ENCODE measurements around the gene PVALB. TPM values are rescaled to one million over a fixed set of nuclear protein-coding genes. Genes with fewer than 3 reads are reported as not detected.

The PVALB gene
- total RNA-seq, 1 donor: not detected

GRCh38 chr22:36770513-36771231, 46.2 kb downstream of the PVALB start:
- H3K27ac ChIP-seq (ENCODE audit: low read depth, low read length): no peak overlapping the region
- H3K4me3 ChIP-seq (ENCODE audit: insufficient read depth, low read length): no peak overlapping the region
- H2AFZ ChIP-seq (ENCODE audit: low read length): no peak overlapping the region
- peaks cover 4% of the 10 kb centered on the region for H4K20me1 ChIP-seq (ENCODE audit: insufficient read depth, low read length)
- peaks cover 7% of the 10 kb centered on the region for H3K79me2 ChIP-seq (ENCODE audit: insufficient read depth, low read length)
- DNase-seq (ENCODE audit: insufficient read length, low spot score, missing footprints): peak; percentile 60
- H3K4me2 ChIP-seq (ENCODE audit: insufficient read depth, low read length): no peak overlapping the region
- no peaks in the 10 kb centered on the region for H3K9me3 ChIP-seq (ENCODE audit: low read depth, low read length)
- no peaks in the 10 kb centered on the region for H3K27me3 ChIP-seq (ENCODE audit: insufficient read depth, low read length)
- no peak for TF ChIP-seq CTCF (IDR thresholded peaks at IDR 0.05; ENCODE audit: extremely low read depth, low read depth, low read length)
- peaks cover 5% of the 10 kb centered on the region for H3K36me3 ChIP-seq (ENCODE audit: insufficient read depth, low read length)
- peaks cover 11% of the 10 kb centered on the region for H3K4me1 ChIP-seq (ENCODE audit: insufficient read depth, low read length)

GRCh38 chr22:36769541-36770512, 47.0 kb downstream of the PVALB start:
- DNase-seq (ENCODE audit: insufficient read length, low spot score, missing footprints): no peak
- Histone ChIP-seq H4K20me1 (ENCODE audit: insufficient read depth, low read length) (peaks cover 4% of the 10 kb centered on the region), H2AFZ (ENCODE audit: low read length) (no peak overlapping the region), H3K4me2 (ENCODE audit: insufficient read depth, low read length) (no peak overlapping the region), H3K27me3 (ENCODE audit: insufficient read depth, low read length) (no peaks in the 10 kb centered on the region), H3K36me3 (ENCODE audit: insufficient read depth, low read length) (peaks cover 10% of the 10 kb centered on the region), H3K79me2 (ENCODE audit: insufficient read depth, low read length) (no peaks in the 10 kb centered on the region), H3K27ac (ENCODE audit: low read depth, low read length) (no peak overlapping the region), H3K4me1 (ENCODE audit: insufficient read depth, low read length) (peaks cover 4% of the 10 kb centered on the region), H3K9me3 (ENCODE audit: low read depth, low read length) (no peaks in the 10 kb centered on the region), H3K4me3 (ENCODE audit: insufficient read depth, low read length) (no peak overlapping the region)
- no peak for TF ChIP-seq CTCF (IDR thresholded peaks at IDR 0.05; ENCODE audit: extremely low read depth, low read depth, low read length)

- no peak overlapping the region for H3K4me2 ChIP-seq (ENCODE audit: insufficient read depth, low read length)
- H2AFZ ChIP-seq (ENCODE audit: low read length): no peak overlapping the region
- no peak for TF ChIP-seq CTCF (IDR thresholded peaks at IDR 0.05; ENCODE audit: extremely low read depth, low read depth, low read length)
- H3K27me3 ChIP-seq (ENCODE audit: insufficient read depth, low read length): no peaks in the 10 kb centered on the region
- no peaks in the 10 kb centered on the region for H3K9me3 ChIP-seq (ENCODE audit: low read depth, low read length)
- peaks cover 3% of the 10 kb centered on the region for H4K20me1 ChIP-seq (ENCODE audit: insufficient read depth, low read length)
- H3K36me3 ChIP-seq (ENCODE audit: insufficient read depth, low read length): peaks cover 10% of the 10 kb centered on the region
- no peaks in the 10 kb centered on the region for H3K79me2 ChIP-seq (ENCODE audit: insufficient read depth, low read length)
- no peak overlapping the region for H3K4me3 ChIP-seq (ENCODE audit: insufficient read depth, low read length)
- peaks cover 3% of the 10 kb centered on the region for H3K4me1 ChIP-seq (ENCODE audit: insufficient read depth, low read length)
- DNase-seq (ENCODE audit: insufficient read length, low spot score, missing footprints): no peak
- H3K27ac ChIP-seq (ENCODE audit: low read depth, low read length): no peak overlapping the region
Measured at GRCh38 chr22:36768616-36769015, 48.2 kb downstream of the PVALB start.

GRCh38 chr22:36768141-36768540, 48.7 kb downstream of the PVALB start:
- no peak overlapping the region for H3K4me3 ChIP-seq (ENCODE audit: insufficient read depth, low read length)
- no peaks in the 10 kb centered on the region for H3K9me3 ChIP-seq (ENCODE audit: low read depth, low read length)
- H2AFZ ChIP-seq (ENCODE audit: low read length): no peak overlapping the region
- H3K27me3 ChIP-seq (ENCODE audit: insufficient read depth, low read length): no peaks in the 10 kb centered on the region
- H3K4me2 ChIP-seq (ENCODE audit: insufficient read depth, low read length): no peak overlapping the region
- DNase-seq (ENCODE audit: insufficient read length, low spot score, missing footprints): no peak
- peaks cover 10% of the 10 kb centered on the region for H3K36me3 ChIP-seq (ENCODE audit: insufficient read depth, low read length)
- H4K20me1 ChIP-seq (ENCODE audit: insufficient read depth, low read length): peaks cover 2% of the 10 kb centered on the region
- H3K4me1 ChIP-seq (ENCODE audit: insufficient read depth, low read length): peaks cover 3% of the 10 kb centered on the region
- no peak for TF ChIP-seq CTCF (IDR thresholded peaks at IDR 0.05; ENCODE audit: extremely low read depth, low read depth, low read length)
- H3K27ac ChIP-seq (ENCODE audit: low read depth, low read length): no peak overlapping the region
- H3K79me2 ChIP-seq (ENCODE audit: insufficient read depth, low read length): no peaks in the 10 kb centered on the region

Measured in osteoblast (primary cell).